HFFc6 (cell line): Measurements from ENCODE around the gene CARD10. TPM values are rescaled to one million over a fixed set of nuclear protein-coding genes. Genes with fewer than 3 reads are reported as not detected.

Experiments used
- DNase-seq: peaks from one replicate; pipeline ENCODE4 v3.0.0-alpha.2; 2018
- H3K27ac Mint-ChIP-seq: 2 replicates; pipeline ENCODE4 v1.8.0; 2020; ENCODE audit warnings: mild to moderate bottlenecking, mixed read lengths
- H3K27me3 Mint-ChIP-seq: 2 replicates; pipeline ENCODE4 v1.8.0; 2021; ENCODE audit warnings: mild to moderate bottlenecking, moderate library complexity, mixed read lengths; ENCODE audit not compliant: insufficient read depth
- H3K36me3 Mint-ChIP-seq: 2 replicates; pipeline ENCODE4 v1.8.0; 2021; ENCODE audit warnings: low read depth, mixed read lengths
- H3K4me1 Mint-ChIP-seq: 2 replicates; pipeline ENCODE4 v1.8.0; 2020; ENCODE audit warnings: low read depth, mixed read lengths
- H3K4me3 Mint-ChIP-seq: 2 replicates; pipeline ENCODE4 v1.8.0; 2020; ENCODE audit warnings: mild to moderate bottlenecking, moderate library complexity, mixed read lengths
- H3K9me3 Mint-ChIP-seq: 2 replicates; pipeline ENCODE4 v1.8.0; 2020; ENCODE audit warnings: mild to moderate bottlenecking, mixed read lengths
- CTCF ChIP-seq: fragments of 200-600 bp; sonication (generic); IDR thresholded peaks from 2 replicates; pipeline ENCODE4 v1.5.0; 2021; ENCODE audit warnings: antibody characterized with exemption, mild to moderate bottlenecking
- total RNA-seq, 6 experiments: library from RNA; stranded (reverse); fragmentation: NEBNext Ultra II Directional; extraction: Animal tissue kit (Norgen Biotek cat#: 25700); gene quantifications; 2 replicates in 1 of 6; 3 replicates in 5 of 6; pipeline ENCODE4 v1.2.3, GENCODE V29; 2021

Gene CARD10
- total RNA-seq, 6 experiments from 2014 or later, result 4.4 to 5.6 (median 4.8) TPM

GRCh38 chr22:37557321-37558001 lies 38.2 kb upstream of the CARD10 start:
- H3K36me3 Mint-ChIP-seq, result peaks cover 7% of the 10 kb centered on the region; the same call in 1 of the 2 replicates
- DNase-seq, result no peak
- peaks cover 31% of the 10 kb centered on the region for H3K4me1 Mint-ChIP-seq
- no peak overlapping the region for H3K27ac Mint-ChIP-seq
- peaks cover 4% of the 10 kb centered on the region for H3K27me3 Mint-ChIP-seq
- TF ChIP-seq CTCF, result no peak
- H3K9me3 Mint-ChIP-seq, result no peaks in the 10 kb centered on the region
- no peak overlapping the region for H3K4me3 Mint-ChIP-seq

- Mint-ChIP-seq H3K36me3 (no peaks in the 10 kb centered on the region), H3K4me3 (no peak overlapping the region), H3K9me3 (no peaks in the 10 kb centered on the region), H3K27ac (no peak overlapping the region), H3K4me1 (peaks cover 29% of the 10 kb centered on the region), H3K27me3 (peaks cover 4% of the 10 kb centered on the region)
- no peak for TF ChIP-seq CTCF
- no peak for DNase-seq
Observed at GRCh38 chr22:37556710-37557109, 37.5 kb upstream of the CARD10 start.

GRCh38 chr22:37555029-37555428 lies 35.8 kb upstream of the CARD10 start:
- TF ChIP-seq CTCF, result no peak
- peaks cover 4% of the 10 kb centered on the region for H3K27me3 Mint-ChIP-seq
- H3K4me3 Mint-ChIP-seq, result no peak overlapping the region
- DNase-seq, result no peak
- H3K4me1 Mint-ChIP-seq, result peaks cover 39% of the 10 kb centered on the region
- H3K9me3 Mint-ChIP-seq, result no peaks in the 10 kb centered on the region
- no peaks in the 10 kb centered on the region for H3K36me3 Mint-ChIP-seq
- H3K27ac Mint-ChIP-seq, result no peak overlapping the region

GRCh38 chr22:37553725-37554124 lies 34.5 kb upstream of the CARD10 start:
- Mint-ChIP-seq H3K36me3 (no peaks in the 10 kb centered on the region), H3K4me3 (no peak overlapping the region), H3K9me3 (no peaks in the 10 kb centered on the region), H3K27ac (no peak overlapping the region), H3K4me1 (peaks cover 41% of the 10 kb centered on the region), H3K27me3 (peaks cover 4% of the 10 kb centered on the region)
- DNase-seq, result no peak
- TF ChIP-seq CTCF, result no peak

GRCh38 chr22:37552524-37553163 lies 33.4 kb upstream of the CARD10 start:
- TF ChIP-seq CTCF, result no peak
- H3K4me3 Mint-ChIP-seq, result no peak overlapping the region
- peaks cover 41% of the 10 kb centered on the region for H3K4me1 Mint-ChIP-seq

More at GRCh38 chr22:37552524-37553163, 33.4 kb upstream of the CARD10 start:
- DNase-seq, result peak; percentile 21
- Mint-ChIP-seq H3K36me3 (no peaks in the 10 kb centered on the region), H3K27ac (peak overlapping the region; percentile 62), H3K9me3 (no peaks in the 10 kb centered on the region), H3K27me3 (peaks cover 4% of the 10 kb centered on the region)
